ENCODE results near the gene GRM1. TPM values are rescaled to one million over a fixed set of nuclear protein-coding genes. Genes with fewer than 3 reads are reported as not detected.

The GRM1 gene
- polyA plus RNA-seq, 2 of the 4 experiments (the other 2 are of a cell fraction), result 0.04 TPM; not detected in 1

DNA sequence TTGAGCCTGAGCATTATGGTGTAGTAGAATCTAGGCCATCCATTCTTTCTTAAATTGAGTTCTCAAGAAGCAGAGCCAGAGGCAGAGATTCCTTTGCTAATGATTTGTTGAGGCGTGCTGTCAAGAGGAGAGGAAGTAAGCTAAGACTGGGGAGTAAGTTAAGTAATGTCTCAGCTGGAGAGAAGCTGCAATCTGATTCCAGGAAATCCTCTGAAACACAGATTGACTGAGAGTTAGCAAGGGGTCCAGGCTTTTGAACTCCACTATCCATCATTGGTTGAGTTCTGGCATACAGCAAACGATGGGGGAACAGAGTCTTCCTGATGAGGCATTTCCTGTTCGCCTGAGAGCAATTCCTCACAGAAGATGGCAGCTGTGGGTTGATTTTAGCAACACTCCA is 307.3 kb downstream of the GRM1 start:
- Histone ChIP-seq H3K9me3 (no peaks in the 10 kb centered on the region), H3K4me1 (peaks cover 10% of the 10 kb centered on the region), H3K27ac (no peak overlapping the region), H3K4me2 (no peak overlapping the region), H3K4me3 (no peak overlapping the region)
- ATAC-seq, result no peak
- ChIA-PET POLR2A (no interaction called here), CTCF (no interaction called here)
- 65% methylated on average over 3 of the region's 3 CpGs for WGBS (ENCODE audit: missing lambda C conversion rate)
- no peak for FAIRE-seq
- TF ChIP-seq HOXB13 (CRISPR knock-in tag; IDR thresholded peaks at IDR 0.05; ENCODE audit: low read depth), result no peak
- TF ChIP-seq, protein P1, sequence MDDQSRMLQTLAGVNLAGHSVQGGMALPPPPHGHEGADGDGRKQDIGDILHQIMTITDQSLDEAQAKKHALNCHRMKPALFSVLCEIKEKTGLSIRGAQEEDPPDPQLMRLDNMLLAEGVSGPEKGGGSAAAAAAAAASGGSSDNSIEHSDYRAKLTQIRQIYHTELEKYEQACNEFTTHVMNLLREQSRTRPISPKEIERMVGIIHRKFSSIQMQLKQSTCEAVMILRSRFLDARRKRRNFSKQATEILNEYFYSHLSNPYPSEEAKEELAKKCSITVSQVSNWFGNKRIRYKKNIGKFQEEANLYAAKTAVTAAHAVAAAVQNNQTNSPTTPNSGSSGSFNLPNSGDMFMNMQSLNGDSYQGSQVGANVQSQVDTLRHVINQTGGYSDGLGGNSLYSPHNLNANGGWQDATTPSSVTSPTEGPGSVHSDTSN (IDR thresholded peaks at IDR 0.05), result no peak
- no peak for TF ChIP-seq MAZ (IDR thresholded peaks at IDR 0.05; ENCODE audit: borderline replicate concordance, low read depth, low read length)
- TF ChIP-seq CHD4 (IDR thresholded peaks at IDR 0.05; ENCODE audit: borderline replicate concordance), result no peak
- no peak for DNase-seq (ENCODE audit: low read depth in 1 of 2, low spot score in 1 of 2)

- Histone ChIP-seq H3K4me3 (no peak overlapping the region), H3K4me1 (peaks cover 10% of the 10 kb centered on the region), H3K27ac (no peak overlapping the region), H3K9me3 (no peaks in the 10 kb centered on the region), H3K4me2 (no peak overlapping the region)
- DNase-seq (ENCODE audit: low read depth in 1 of 2, low spot score in 1 of 2) (no peak), ATAC-seq (no peak), FAIRE-seq (no peak)
- 40% methylated on average over 4 of the region's 4 CpGs for WGBS (ENCODE audit: missing lambda C conversion rate)
- ChIA-PET POLR2A (no interaction called here), CTCF (no interaction called here)
- TF ChIP-seq, protein P2, sequence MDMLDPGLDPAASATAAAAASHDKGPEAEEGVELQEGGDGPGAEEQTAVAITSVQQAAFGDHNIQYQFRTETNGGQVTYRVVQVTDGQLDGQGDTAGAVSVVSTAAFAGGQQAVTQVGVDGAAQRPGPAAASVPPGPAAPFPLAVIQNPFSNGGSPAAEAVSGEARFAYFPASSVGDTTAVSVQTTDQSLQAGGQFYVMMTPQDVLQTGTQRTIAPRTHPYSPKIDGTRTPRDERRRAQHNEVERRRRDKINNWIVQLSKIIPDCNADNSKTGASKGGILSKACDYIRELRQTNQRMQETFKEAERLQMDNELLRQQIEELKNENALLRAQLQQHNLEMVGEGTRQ (IDR thresholded peaks at IDR 0.05), result no peak
- TF ChIP-seq FOSL2 (IDR thresholded peaks at IDR 0.05), result no peak
- TF ChIP-seq FOSL2 (CRISPR knock-in tag; IDR thresholded peaks at IDR 0.05), result no peak
- no peak for TF ChIP-seq SREBF2 (IDR thresholded peaks at IDR 0.05)
- no peak for TF ChIP-seq ATOH8 (CRISPR knock-in tag; IDR thresholded peaks at IDR 0.05; ENCODE audit: low read depth)
- no peak for TF ChIP-seq NPAS2 (CRISPR knock-in tag; IDR thresholded peaks at IDR 0.05; ENCODE audit: borderline replicate concordance)
- TF ChIP-seq, protein P1 (IDR thresholded peaks at IDR 0.05), result no peak
- no peak for TF ChIP-seq RNF2 (IDR thresholded peaks at IDR 0.05; ENCODE audit: borderline replicate concordance, low read depth)
- TF ChIP-seq POLR2A (IDR thresholded peaks at IDR 0.05; ENCODE audit: low read length), result no peak
- TF ChIP-seq SMC3 (IDR thresholded peaks at IDR 0.05), result no peak
- TF ChIP-seq PHF8 (IDR thresholded peaks at IDR 0.05; ENCODE audit: borderline replicate concordance, low read depth), result no peak
- no peak for TF ChIP-seq MAX (IDR thresholded peaks at IDR 0.05)
- TF ChIP-seq ZC3H11A (IDR thresholded peaks at IDR 0.05), result no peak
- TF ChIP-seq BCL3 (IDR thresholded peaks at IDR 0.05), result no peak
- TF ChIP-seq HEYL (CRISPR knock-in tag; IDR thresholded peaks at IDR 0.05), result no peak
- no peak for TF ChIP-seq JUN (IDR thresholded peaks at IDR 0.05)
Measured at GRCh38 chr6:146337376-146337775, 308.5 kb downstream of the GRM1 start.

- ATAC-seq, result peak in 1 of 2 experiments; percentile 45; a peak in 2 of 6 replicates
- POLR2A ChIA-PET, result no interaction called here
- FAIRE-seq, result no peak
- peak overlapping the region; percentile 65 for H3K4me2 ChIP-seq
- peaks cover 10% of the 10 kb centered on the region for H3K4me1 ChIP-seq
- CTCF ChIA-PET, result no interaction called here
- 20% methylated on average over 4 of the region's 4 CpGs for WGBS (ENCODE audit: missing lambda C conversion rate)
- peak overlapping the region; percentile 67 to 78 for H3K27ac ChIP-seq
- H3K9me3 ChIP-seq, result no peaks in the 10 kb centered on the region
- peak in 1 of 2 experiments; percentile 19 for DNase-seq (ENCODE audit: low read depth in 1 of 2, low spot score in 1 of 2)
- no peak overlapping the region for H3K4me3 ChIP-seq
- TF ChIP-seq MAX (IDR thresholded peaks at IDR 0.05) (no peak), ATOH8 (CRISPR knock-in tag; IDR thresholded peaks at IDR 0.05; ENCODE audit: low read depth) (no peak), CEBPB (IDR thresholded peaks at IDR 0.05) (no peak), TFCP2L1 (CRISPR knock-in tag; IDR thresholded peaks at IDR 0.05) (no peak), NFE2L2 (conservative IDR thresholded peaks at IDR 0.05; ENCODE audit: low read length) (0 out of 2 replicates have a peak, but pooled peaks have one; percentile 10), RARB (CRISPR knock-in tag; IDR thresholded peaks at IDR 0.05) (no peak), EHF (CRISPR knock-in tag; IDR thresholded peaks at IDR 0.05) (no peak), MAFK (IDR thresholded peaks at IDR 0.05; ENCODE audit: partially characterized antibody) (peak; percentile 69), JUN (IDR thresholded peaks at IDR 0.05) (no peak), PHF8 (IDR thresholded peaks at IDR 0.05; ENCODE audit: borderline replicate concordance, low read depth) (no peak)
- TF ChIP-seq, protein P3, sequence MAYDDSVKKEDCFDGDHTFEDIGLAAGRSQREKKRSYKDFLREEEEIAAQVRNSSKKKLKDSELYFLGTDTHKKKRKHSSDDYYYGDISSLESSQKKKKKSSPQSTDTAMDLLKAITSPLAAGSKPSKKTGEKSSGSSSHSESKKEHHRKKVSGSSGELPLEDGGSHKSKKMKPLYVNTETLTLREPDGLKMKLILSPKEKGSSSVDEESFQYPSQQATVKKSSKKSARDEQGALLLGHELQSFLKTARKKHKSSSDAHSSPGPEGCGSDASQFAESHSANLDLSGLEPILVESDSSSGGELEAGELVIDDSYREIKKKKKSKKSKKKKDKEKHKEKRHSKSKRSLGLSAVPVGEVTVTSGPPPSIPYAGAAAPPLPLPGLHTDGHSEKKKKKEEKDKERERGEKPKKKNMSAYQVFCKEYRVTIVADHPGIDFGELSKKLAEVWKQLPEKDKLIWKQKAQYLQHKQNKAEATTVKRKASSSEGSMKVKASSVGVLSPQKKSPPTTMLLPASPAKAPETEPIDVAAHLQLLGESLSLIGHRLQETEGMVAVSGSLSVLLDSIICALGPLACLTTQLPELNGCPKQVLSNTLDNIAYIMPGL (CRISPR knock-in tag; IDR thresholded peaks at IDR 0.05; ENCODE audit: borderline replicate concordance), result no peak
Measured at GRCh38 chr6:146339716-146340115, 310.9 kb downstream of the GRM1 start.

All from A549 (cell line).